Erythroblast (primary cell): ENCODE data around the gene IFNA1.

ENCODE experiments used
- GATA1 ChIP-seq: IDR thresholded peaks from 2 replicates; pipeline ENCODE4 v1.6.1; 2011; ENCODE audit warnings: low read depth, mild to moderate bottlenecking, control low read depth, low read length, moderate library complexity
- POLR2A ChIP-seq: IDR thresholded peaks from 2 replicates; pipeline ENCODE4 v1.6.1; 2011; ENCODE audit warnings: mild to moderate bottlenecking, low read length

GRCh38 chr9:21461377-21461776, 21.1 kb downstream of the IFNA1 start:
- TF ChIP-seq POLR2A: no peak
- TF ChIP-seq GATA1: no peak
